Caco-2 (cell line): Measurements from ENCODE around the gene SRGAP3. TPM values are rescaled to one million over a fixed set of nuclear protein-coding genes. Genes with fewer than 3 reads are reported as not detected.

Experiments used
- BruUV-seq: library from RNA; stranded (reverse); fragments of 400-500 nt; replicated peaks from 2 replicates; lab custom pipeline; 2021; lab: Mats Ljungman, UMichigan
- CTCF ChIA-PET: fragments of 300-600 bp; sonication (Branson Sonifier 250); formaldehyde crosslinking; loops from one replicate; lab custom pipeline; 2022; ENCODE audit warnings: antibody characterized with exemption; lab: Charles Lee
- POLR2A ChIA-PET: fragments of 300-600 bp; sonication (Branson Sonifier 250); formaldehyde crosslinking; loops from one replicate; lab custom pipeline; 2022; ENCODE audit warnings: antibody characterized with exemption; lab: Charles Lee
- DNase-seq, 2 experiments: peaks; one replicate each; pipeline versions ENCODE4 v3.0.0 to v3.0.0-alpha.2; 2020 to 2022
- H3K27me3 ChIP-seq: replicated peaks from 2 replicates; pipeline ENCODE4 v1.6.0; 2011; ENCODE audit warnings: low read length; ENCODE audit not compliant: control insufficient read depth, insufficient read depth
- H3K36me3 ChIP-seq: 2 replicates; pipeline ENCODE4 v1.5.1; 2011; ENCODE audit warnings: low read length; ENCODE audit not compliant: control insufficient read depth, insufficient read depth
- H3K4me1 ChIP-seq: fragments of 250-450 bp; sonication (Bioruptor Pico); 2 replicates; pipeline ENCODE4 v1.5.1; 2020; ENCODE audit warnings: mild to moderate bottlenecking
- H3K4me3 ChIP-seq: 2 replicates; pipeline ENCODE4 v1.5.1; 2011; ENCODE audit warnings: low read depth, mild to moderate bottlenecking, control low read depth, low read length
- H3K9me3 ChIP-seq: fragments of 250-450 bp; sonication (Bioruptor Pico); 2 replicates; pipeline ENCODE4 v1.5.1; 2020; ENCODE audit warnings: mild to moderate bottlenecking, moderate library complexity
- H3K27ac Mint-ChIP-seq: one replicate; pipeline ENCODE4 v1.8.0; 2022; ENCODE audit warnings: mixed read lengths; ENCODE audit not compliant: unreplicated experiment
- H3K27me3 Mint-ChIP-seq: one replicate; pipeline ENCODE4 v1.8.0; 2022; ENCODE audit warnings: mixed read lengths; ENCODE audit not compliant: insufficient read depth, unreplicated experiment
- H3K36me3 Mint-ChIP-seq: one replicate; pipeline ENCODE4 v1.8.0; 2022; ENCODE audit warnings: mild to moderate bottlenecking, mixed read lengths; ENCODE audit not compliant: insufficient read depth, unreplicated experiment
- H3K4me1 Mint-ChIP-seq: one replicate; pipeline ENCODE4 v1.8.0; 2022; ENCODE audit warnings: low read depth, mixed read lengths; ENCODE audit not compliant: unreplicated experiment
- H3K4me3 Mint-ChIP-seq: one replicate; pipeline ENCODE4 v1.8.0; 2022; ENCODE audit warnings: mild to moderate bottlenecking, moderate library complexity, mixed read lengths; ENCODE audit not compliant: unreplicated experiment
- H3K9me3 Mint-ChIP-seq: one replicate; pipeline ENCODE4 v1.8.0; 2022; ENCODE audit warnings: mixed read lengths; ENCODE audit not compliant: unreplicated experiment
- intact Hi-C: fragments of 100-400 bp; cut with micrococcal nuclease; formaldehyde crosslinking; loops from one replicate; pipeline ENCODE4 v1.10.0; 2022; ENCODE audit not compliant: unreplicated experiment
- total RNA-seq: library from RNA; stranded (reverse); gene quantifications from 2 replicates; pipeline ENCODE4 v1.2.3, GENCODE V29; 2022
- TF ChIP-seq, protein P1 (sequence below), 2 experiments: fragments of 200-600 bp in 1 of 2; IDR thresholded peaks; 1 replicate in 1 of 2; 2 replicates in 1 of 2; pipeline versions ENCODE4 v1.5.1 to v1.8.0; 2011 to 2022; ENCODE audit warnings: antibody characterized with exemption in 1 of 2, control low read depth in 1 of 2, inconsistent platforms in 1 of 2, low read depth in 1 of 2, low read length in 1 of 2, mild to moderate bottlenecking in 1 of 2, moderate library complexity in 1 of 2; ENCODE audit not compliant: insufficient read depth in 1 of 2, severe bottlenecking in 1 of 2, unreplicated experiment in 1 of 2

The SRGAP3 gene
- total RNA-seq, 1 experiment from 2014 or later: 1.3 TPM

GRCh38 chr3:9183811-9184460 lies 65.5 kb downstream of the SRGAP3 start:
- Mint-ChIP-seq H3K27ac (no peak overlapping the region), H3K36me3 (no peaks in the 10 kb centered on the region), H3K9me3 (no peaks in the 10 kb centered on the region), H3K4me3 (no peak overlapping the region), H3K27me3 (peaks cover 4% of the 10 kb centered on the region), H3K4me1 (no peaks in the 10 kb centered on the region)
- TF ChIP-seq, protein P1, sequence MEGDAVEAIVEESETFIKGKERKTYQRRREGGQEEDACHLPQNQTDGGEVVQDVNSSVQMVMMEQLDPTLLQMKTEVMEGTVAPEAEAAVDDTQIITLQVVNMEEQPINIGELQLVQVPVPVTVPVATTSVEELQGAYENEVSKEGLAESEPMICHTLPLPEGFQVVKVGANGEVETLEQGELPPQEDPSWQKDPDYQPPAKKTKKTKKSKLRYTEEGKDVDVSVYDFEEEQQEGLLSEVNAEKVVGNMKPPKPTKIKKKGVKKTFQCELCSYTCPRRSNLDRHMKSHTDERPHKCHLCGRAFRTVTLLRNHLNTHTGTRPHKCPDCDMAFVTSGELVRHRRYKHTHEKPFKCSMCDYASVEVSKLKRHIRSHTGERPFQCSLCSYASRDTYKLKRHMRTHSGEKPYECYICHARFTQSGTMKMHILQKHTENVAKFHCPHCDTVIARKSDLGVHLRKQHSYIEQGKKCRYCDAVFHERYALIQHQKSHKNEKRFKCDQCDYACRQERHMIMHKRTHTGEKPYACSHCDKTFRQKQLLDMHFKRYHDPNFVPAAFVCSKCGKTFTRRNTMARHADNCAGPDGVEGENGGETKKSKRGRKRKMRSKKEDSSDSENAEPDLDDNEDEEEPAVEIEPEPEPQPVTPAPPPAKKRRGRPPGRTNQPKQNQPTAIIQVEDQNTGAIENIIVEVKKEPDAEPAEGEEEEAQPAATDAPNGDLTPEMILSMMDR (IDR thresholded peaks at IDR 0.05; ENCODE audit: insufficient read depth in 1 of 2, low read depth in 1 of 2, low read length in 1 of 2, severe bottlenecking in 1 of 2, unreplicated experiment in 1 of 2): no peak
- no peaks in the 10 kb centered on the region for H3K27me3 ChIP-seq
- intact Hi-C loops: no loop called here
- ChIA-PET POLR2A (no interaction called here), CTCF (no interaction called here)
- no peak overlapping the region for H3K4me3 ChIP-seq
- no peaks in the 10 kb centered on the region for H3K36me3 ChIP-seq
- H3K9me3 ChIP-seq: no peaks in the 10 kb centered on the region
- no peak for DNase-seq
- H3K4me1 ChIP-seq: no peaks in the 10 kb centered on the region
- BruUV-seq: no TSS peak

GRCh38 chr3:9183011-9183410 lies 66.4 kb downstream of the SRGAP3 start:
- H3K4me3 Mint-ChIP-seq: no peak overlapping the region

GRCh38 chr3:9180764-9181117 lies 68.7 kb downstream of the SRGAP3 start:
- Histone ChIP-seq H3K4me3 (no peak overlapping the region), H3K27me3 (no peaks in the 10 kb centered on the region), H3K9me3 (no peaks in the 10 kb centered on the region), H3K36me3 (no peaks in the 10 kb centered on the region), H3K4me1 (no peaks in the 10 kb centered on the region)
- no peaks in the 10 kb centered on the region for H3K9me3 Mint-ChIP-seq
- no peaks in the 10 kb centered on the region for H3K36me3 Mint-ChIP-seq
- no peak for DNase-seq
- intact Hi-C loops: no loop called here
- H3K27ac Mint-ChIP-seq: no peak overlapping the region
- ChIA-PET POLR2A (no interaction called here), CTCF (no interaction called here)
- no peak overlapping the region for H3K4me3 Mint-ChIP-seq
- TF ChIP-seq, protein P1 (IDR thresholded peaks at IDR 0.05; ENCODE audit: insufficient read depth in 1 of 2, low read depth in 1 of 2, low read length in 1 of 2, severe bottlenecking in 1 of 2, unreplicated experiment in 1 of 2): no peak
- no peaks in the 10 kb centered on the region for H3K4me1 Mint-ChIP-seq
- BruUV-seq: no TSS peak
- no peaks in the 10 kb centered on the region for H3K27me3 Mint-ChIP-seq

More at GRCh38 chr3:9183011-9183410, 66.4 kb downstream of the SRGAP3 start:
- DNase-seq: no peak
- Mint-ChIP-seq H3K27ac (no peak overlapping the region), H3K4me1 (no peaks in the 10 kb centered on the region), H3K27me3 (peaks cover 4% of the 10 kb centered on the region), H3K9me3 (no peaks in the 10 kb centered on the region), H3K36me3 (no peaks in the 10 kb centered on the region)
- Histone ChIP-seq H3K27me3 (no peaks in the 10 kb centered on the region), H3K36me3 (no peaks in the 10 kb centered on the region), H3K4me1 (no peaks in the 10 kb centered on the region), H3K4me3 (no peak overlapping the region), H3K9me3 (no peaks in the 10 kb centered on the region)
- no TSS peak for BruUV-seq
- CTCF ChIA-PET: no interaction called here
- TF ChIP-seq, protein P1 (IDR thresholded peaks at IDR 0.05; ENCODE audit: insufficient read depth in 1 of 2, low read depth in 1 of 2, low read length in 1 of 2, severe bottlenecking in 1 of 2, unreplicated experiment in 1 of 2): no peak
- intact Hi-C loops: no loop called here
- POLR2A ChIA-PET: no interaction called here
